HG03521 (cell line): Measurements from ENCODE around the gene GRIK4.
"Not testable (repeated sequence)": the region's sequence is repeated elsewhere in the genome, so short reads cannot be mapped to it uniquely, and the experiment has no call there.

Experiments
- ATAC-seq: cut with Tn5 transposase; IDR thresholded peaks from one replicate; pipeline ENCODE4 v1.9.1; 2021; ENCODE audit warnings: mild to moderate bottlenecking, moderate library complexity; ENCODE audit not compliant: unreplicated experiment

GRIK4 gene

DNA sequence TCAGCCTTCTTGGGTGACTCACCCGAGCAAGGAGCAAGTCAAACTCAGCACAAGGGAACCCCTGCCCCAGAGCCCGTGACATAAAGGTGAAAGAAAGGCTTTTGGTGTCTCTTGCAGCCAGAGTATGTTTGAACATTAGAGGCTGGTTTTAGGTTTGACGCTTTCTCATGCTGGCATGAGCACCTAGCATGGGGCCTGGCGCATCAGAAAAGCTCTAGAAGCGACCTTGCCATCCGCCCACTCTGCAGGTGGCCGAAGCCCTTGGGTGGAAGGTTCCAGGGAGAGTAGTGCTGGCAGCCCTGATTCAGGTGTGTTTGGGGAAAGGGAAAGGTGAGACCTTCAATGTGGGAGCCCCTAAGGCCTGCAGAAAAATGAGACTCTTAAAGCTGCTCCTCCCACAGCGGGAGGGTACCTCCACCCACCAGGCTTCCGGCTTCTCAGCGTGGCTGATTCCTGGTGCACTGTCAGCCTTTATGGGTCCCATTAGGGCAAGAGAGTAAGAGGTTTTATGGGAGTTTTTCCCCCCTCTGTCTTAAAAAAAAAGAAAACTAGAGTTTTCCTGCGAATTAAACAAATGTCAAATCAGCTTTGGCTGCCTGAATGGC is 88.4 kb downstream of the GRIK4 start:
- ATAC-seq, result no peak

GRCh38 chr11:120601536-120601935 is 90.0 kb downstream of the GRIK4 start:
- no peak for ATAC-seq

DNA sequence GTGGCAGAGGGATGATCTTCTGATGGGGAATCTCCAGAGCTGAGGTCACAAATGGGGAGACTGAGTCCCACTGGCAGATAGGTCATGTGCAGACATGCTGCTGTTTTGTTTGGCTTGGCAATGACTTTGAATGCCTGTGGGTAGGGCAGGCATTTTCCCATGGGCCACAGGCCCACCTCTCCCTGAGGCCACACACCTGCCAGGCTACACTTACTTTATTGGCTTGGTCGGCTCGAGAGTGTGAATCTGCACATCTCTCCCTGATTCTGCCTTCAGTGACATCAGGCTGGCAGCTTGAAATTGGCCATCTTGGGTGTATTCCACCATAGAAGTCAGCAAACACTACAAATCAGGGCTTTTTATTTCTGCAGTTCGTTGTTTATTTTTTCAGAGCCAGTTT is 91.5 kb downstream of the GRIK4 start:
- ATAC-seq, result no peak

- no peak for ATAC-seq
Observed at GRCh38 chr11:120605469-120605868, 93.9 kb downstream of the GRIK4 start.

GRCh38 chr11:120606211-120607010 is 94.9 kb downstream of the GRIK4 start:
- ATAC-seq, result no peak

DNA sequence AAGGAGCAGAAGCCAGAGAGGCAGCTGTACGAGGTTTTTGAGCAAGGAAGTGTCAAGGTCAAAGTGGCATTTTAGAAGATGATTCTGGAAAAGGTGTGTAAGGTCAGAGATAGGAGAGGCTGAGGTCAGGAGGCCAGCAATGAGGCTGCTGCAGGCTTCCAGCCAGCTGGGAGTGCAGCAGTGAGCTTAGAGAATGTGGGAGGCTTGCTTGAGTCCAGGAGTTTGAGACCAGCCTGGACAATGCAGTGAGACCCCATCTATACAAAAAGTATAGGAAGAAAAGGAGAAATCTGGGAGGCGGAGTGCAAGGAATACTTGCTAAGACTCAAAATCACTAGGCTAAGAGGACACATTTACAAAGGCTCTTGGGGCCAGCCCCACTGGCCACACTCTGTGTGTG is 96.5 kb downstream of the GRIK4 start:
- no peak for ATAC-seq

DNA sequence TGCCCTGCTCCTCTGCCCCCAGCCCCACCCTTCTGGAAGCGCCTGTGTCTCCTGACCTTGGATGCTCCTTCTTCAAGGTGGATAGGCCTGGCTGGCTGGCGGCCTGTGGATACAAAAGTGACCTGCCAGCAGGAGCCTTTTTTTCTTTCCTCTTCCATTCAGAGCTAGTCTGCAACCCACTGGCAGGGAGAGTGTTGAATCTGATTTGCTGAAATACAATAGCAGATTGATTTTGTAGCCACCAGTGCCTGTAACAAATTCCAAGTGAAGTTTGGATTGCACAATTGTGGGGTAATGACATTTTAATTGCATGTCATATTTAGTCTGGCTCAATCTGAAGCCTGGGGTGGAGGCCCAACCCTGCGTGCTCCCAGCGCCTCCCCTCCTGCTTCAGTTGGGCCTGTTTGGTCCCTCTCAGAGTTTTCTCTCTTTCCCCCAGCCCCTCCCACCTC is 97.2 kb downstream of the GRIK4 start:
- ATAC-seq, result no peak

GRCh38 chr11:120610111-120610510 is 98.6 kb downstream of the GRIK4 start:
- no peak for ATAC-seq

DNA sequence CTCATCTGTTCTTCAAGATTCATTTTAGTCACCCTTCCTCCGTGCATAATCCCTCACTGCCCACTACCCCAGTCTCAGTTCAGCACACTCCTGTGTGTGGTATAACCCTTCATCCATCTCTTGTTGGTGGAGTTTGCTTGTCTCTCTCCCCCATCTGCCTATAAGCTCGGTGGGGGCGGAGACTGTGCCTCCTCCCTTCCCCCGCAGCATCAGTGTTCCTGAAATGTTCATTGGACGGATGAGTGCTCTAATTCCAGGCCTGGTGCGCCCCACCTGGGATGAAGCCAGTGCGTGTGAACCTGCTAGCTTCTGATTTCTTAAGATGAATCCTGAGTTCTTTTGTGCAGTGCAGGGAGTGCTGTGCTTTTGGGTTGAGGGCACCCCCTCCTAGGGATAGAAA is 100.0 kb downstream of the GRIK4 start:
- ATAC-seq, result no peak

DNA sequence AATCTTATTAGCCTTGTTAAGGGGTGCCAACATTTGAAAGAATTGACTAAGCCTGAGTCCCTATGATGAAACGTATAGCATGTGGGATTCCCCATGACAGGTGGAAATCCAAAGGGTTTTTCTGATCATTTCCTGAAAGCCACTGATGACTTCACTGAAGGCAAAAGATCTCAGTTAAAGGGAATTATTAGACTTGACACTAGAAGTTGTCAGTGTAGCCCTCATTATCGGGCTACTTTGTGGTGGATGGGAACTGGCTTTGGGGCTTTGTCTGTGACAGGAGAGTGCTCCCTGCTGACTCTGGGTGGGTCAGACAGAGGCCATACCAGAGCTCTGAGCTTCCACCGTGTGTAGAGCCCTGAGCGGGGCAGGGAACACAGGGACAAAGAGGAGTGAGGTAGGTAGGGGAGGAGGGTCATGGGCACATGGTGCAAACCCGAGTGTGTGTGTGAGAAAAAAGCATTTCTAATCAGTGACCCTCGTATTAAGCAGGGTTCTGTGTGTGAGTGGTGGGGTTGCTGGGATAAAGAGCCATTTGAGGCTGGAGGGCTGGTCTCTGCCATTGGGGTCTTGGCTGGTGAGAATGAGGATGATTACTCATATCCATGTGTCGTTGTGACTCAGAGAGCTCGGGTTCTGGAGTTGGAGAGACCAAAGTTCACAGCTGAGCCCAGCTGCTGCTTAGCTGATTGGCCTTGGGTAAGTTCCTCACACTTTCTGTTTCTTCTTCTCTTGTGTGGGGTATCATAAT is 101.1 kb downstream of the GRIK4 start:
- peak; percentile 89 for ATAC-seq

GRCh38 chr11:120613264-120614226 is 102.0 kb downstream of the GRIK4 start:
- ATAC-seq, result no peak

GRCh38 chr11:120615391-120615790 is 103.8 kb downstream of the GRIK4 start:
- no peak for ATAC-seq

DNA sequence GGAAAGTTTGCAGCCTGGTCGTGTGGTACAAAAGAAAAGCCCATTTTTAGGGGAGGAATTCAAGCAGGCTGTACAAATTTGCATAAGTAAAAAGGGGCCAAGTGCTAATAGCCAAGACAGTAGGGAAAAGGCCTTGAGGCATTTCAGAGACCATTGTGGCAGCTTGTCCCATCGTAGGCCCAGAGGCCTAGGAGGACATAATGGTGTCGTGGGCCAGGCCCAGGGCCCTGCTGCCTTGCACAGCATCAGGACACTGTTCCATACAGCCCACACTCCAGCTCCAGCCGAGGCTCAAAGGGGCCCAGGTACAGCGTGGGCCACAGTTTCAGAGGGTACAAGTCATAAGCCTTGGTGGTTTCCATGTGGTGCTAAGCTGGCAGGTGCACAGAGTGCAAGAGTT is 106.9 kb downstream of the GRIK4 start:
- ATAC-seq, result no peak

GRCh38 chr11:120622189-120622875 is 110.8 kb downstream of the GRIK4 start:
- ATAC-seq, result peak; percentile 58

GRCh38 chr11:120624992-120625391 is 113.4 kb downstream of the GRIK4 start:
- ATAC-seq, result not testable (repeated sequence)

DNA sequence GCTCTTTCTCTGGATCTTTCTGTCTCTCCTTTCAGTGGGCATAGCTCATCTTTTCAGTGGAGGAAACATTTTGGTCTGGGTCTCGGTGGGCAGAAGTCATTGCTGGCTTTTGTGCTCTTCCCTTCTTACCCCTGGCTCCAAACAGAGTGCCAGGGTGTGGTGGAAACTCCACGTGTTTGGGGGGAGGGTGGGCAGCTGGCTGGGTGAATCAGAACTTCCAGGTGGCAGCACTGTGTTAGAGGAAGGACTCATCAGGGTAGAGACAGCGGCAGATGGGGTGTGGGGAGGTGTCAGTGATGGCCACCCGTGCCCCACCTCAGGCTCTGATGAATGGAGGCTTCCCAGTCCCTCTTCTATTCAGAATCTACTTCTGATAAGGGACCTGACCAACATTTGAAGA is 114.0 kb downstream of the GRIK4 start:
- ATAC-seq, result no peak

- ATAC-seq, result no peak
Observed at GRCh38 chr11:120626791-120627190, 115.2 kb downstream of the GRIK4 start.

DNA sequence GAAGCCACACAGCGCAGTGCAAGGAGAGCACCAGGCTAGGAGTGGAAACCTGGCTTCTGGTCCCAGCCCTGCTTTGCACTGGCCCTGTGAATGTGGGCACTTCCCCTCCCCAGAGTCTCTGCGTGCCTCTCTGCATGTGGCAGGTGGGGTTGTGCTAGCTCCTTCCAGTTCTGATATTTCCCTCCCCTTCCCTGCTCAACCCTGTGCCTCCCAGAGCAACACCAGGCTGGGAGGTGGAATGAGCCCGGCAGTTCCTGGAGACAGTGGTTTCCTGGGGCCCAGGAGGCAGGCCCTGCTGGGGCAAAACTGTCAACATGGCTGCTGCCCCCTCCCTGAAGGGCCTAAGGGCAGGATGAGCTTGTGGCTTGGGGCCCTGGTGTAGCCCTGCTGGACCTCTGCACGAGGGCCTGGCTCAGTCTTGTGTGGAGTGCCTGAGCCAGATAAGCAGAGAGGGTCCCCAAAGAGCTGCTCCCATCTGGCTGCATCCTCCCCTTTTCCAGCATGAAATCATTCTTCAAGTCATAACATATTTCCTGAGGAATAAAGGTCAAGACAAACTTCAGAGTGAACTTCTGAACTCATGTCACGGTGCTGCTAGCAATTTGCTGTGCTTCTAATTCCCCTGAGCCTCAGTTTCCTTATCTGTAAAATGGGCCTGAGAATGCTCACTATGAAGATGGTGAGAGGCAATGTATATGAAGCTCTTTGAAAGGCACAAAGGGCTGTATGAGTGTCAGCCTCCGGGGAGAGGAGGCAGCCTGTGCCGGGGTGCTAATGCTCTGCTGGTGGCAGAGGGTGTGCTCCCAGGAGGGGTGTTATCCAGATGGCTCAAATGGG is 116.0 kb downstream of the GRIK4 start:
- no peak for ATAC-seq

GRCh38 chr11:120629407-120630080 is 118.0 kb downstream of the GRIK4 start:
- ATAC-seq, result no peak
